HG03342 (cell line): ENCODE data around the gene VSIR.

Source experiments
- ATAC-seq: cut with Tn5 transposase; IDR thresholded peaks from one replicate; pipeline ENCODE4 v1.9.1; 2021; ENCODE audit warnings: mild to moderate bottlenecking, moderate library complexity; ENCODE audit not compliant: unreplicated experiment

VSIR gene

DNA sequence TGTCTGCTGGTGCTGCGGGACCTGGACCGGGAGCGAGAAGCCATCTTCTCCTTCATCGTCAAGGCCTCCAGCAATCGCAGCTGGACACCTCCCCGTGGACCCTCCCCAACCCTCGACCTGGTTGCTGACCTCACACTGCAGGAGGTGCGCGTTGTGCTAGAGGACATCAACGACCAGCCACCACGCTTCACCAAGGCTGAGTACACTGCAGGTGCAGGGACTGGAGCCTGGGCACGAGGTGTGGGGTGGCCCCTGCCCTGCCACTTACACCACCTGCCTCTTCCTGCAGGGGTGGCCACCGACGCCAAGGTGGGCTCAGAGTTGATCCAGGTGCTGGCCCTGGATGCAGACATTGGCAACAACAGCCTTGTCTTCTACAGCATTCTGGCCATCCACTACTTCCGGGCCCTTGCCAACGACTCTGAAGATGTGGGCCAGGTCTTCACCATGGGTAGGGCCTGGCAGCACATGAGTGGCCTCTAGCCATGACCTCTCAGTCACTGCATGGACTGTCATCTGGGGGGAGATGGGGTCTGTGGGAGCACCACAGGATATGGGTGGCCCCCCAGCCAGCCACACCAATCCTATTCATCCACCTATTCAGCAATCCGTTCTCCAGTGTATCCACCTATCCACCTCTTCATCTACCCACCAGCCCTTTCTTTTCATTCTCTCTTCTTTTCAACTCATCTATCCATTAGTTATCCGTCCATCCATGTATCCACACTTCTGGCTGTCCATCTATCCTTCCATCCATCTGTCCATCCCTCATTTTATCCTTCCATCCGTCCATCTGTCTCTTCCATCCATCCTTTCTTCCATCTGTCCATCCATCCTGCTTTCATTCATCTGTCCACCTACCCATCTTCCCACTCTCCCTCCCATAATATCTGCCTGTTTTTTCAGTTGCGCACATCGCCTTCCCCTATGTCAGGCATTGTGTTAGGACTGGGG lies 34.5 kb upstream of the VSIR start:
- ATAC-seq = no peak

DNA sequence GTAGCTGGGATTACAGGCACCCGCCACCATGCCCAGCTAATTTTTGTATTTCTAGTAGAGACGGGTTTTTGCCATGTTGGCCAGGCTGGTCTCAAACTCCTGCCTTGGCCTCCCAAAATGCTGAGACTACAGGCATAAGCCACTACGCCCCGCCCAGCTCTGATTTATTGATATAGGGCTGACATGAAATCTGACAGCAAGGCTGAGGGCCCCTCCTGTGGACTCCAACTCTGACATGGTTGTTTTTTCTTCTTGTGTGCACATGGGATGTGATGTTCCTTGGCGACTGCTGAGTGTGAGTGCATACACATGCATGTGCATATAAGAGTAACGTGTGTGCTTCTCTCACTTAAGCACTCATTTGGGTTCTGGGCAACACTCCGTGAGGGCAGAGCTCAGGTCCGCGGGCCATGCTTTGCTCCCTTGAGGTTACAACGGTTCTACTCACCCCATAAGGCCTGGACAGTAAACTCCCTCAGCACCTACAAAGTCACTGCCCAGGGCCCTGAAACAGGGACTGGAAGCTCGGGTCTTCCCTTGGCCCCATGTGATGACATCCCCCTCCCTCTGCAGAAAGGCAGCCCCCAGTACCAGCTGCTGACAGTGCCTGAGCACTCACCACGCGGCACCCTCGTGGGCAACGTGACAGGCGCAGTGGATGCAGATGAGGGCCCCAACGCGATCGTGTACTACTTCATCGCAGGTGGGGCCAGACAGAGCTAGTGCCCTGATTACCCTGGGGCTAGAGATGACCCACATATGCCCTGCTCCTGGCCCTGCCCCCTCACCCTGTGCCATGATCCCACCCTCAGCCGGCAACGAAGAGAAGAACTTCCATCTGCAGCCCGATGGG lies 33.6 kb upstream of the VSIR start:
- no peak for ATAC-seq

GRCh38 chr10:71805776-71806703 lies 32.7 kb upstream of the VSIR start:
- ATAC-seq = no peak

- no peak for ATAC-seq
Measured at GRCh38 chr10:71804077-71804476, 30.8 kb upstream of the VSIR start.

DNA sequence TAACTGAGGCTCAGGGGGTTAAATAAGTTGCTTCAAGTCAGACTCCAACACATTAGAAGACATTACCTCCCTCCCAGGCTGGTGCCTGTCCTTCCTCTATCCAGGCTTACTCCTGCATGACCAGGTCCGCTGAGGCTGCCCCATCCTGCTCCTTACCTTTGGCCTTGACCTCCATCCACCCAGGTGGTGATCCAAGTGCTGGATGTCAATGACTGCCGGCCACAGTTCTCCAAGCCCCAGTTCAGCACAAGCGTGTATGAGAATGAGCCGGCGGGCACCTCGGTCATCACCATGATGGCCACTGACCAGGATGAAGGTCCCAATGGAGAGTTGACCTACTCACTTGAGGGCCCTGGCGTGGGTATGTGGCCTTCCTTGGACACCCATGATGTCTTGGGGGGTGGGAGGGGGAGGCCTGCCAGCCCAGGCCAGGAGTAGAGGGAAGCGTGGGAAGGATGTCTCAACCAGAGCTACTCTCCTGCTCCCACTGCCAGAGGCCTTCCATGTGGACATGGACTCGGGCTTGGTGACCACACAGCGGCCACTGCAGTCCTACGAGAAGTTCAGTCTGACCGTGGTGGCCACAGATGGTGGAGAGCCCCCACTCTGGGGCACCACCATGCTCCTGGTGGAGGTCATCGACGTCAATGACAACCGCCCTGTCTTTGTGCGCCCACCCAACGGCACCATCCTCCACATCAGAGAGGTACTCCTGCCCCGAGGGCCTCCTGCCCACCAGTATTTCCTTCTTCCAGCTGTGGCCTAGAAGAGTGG lies 29.6 kb upstream of the VSIR start:
- no peak for ATAC-seq

GRCh38 chr10:71802235-71802634 lies 28.9 kb upstream of the VSIR start:
- no peak for ATAC-seq

- peak; percentile 87 for ATAC-seq
Measured at GRCh38 chr10:71801361-71801760, 28.0 kb upstream of the VSIR start.

DNA sequence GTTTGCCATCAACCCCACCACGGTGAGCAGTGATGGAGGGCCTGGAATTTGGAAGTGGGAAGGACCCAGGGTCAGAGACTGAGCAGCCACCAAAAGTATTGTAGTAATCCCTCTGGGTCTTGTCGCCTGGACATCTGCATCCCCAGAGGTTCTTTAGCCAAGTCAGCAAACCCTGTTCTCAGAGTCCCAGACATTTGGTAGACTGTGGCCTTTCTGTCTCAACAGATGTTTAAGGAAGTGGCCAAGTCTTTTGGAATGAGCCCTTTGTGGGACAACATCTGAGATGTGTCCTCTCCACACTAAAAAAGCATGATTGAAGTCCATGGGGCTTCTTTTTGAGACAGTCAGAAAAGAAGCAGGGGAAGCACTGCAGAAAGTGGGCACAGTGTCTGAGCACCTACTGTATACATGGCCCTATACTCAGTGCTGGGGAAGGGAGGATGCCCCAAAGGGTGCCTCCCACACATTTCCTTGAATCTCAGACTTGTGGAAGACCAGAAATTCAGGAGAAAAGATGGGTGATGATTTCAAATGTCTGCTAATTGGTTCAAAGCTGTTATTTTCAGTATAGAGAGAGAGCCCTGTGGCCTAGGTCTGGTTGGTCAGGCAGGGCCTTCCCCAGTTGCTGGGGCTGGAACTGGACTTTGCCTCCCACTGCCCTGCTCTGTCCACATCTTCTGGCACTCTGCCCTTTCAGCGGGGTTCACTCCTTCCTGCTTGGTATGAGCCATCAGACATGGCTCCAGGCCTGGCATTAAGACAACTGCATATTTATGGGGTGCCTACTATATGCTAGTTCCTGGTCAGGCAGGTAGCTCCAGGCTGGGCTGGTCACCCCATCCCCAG lies 26.5 kb upstream of the VSIR start:
- no peak for ATAC-seq

DNA sequence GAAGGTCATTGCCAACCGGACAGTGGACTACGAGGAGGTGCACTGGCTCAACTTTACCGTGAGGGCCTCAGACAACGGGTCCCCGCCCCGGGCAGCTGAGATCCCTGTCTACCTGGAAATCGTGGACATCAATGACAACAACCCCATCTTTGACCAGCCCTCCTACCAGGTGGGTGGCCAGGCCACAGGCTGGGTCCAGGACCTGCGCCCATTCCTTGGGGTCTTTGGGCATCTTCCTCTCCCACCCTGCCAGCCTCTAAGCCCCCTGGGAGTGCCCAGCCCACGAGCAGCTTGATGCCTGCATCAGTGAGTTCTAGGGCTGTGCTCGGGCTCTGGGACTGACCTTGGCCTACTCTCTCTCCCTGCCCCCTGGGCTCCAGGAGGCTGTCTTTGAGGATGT lies 25.8 kb upstream of the VSIR start:
- ATAC-seq = no peak

DNA sequence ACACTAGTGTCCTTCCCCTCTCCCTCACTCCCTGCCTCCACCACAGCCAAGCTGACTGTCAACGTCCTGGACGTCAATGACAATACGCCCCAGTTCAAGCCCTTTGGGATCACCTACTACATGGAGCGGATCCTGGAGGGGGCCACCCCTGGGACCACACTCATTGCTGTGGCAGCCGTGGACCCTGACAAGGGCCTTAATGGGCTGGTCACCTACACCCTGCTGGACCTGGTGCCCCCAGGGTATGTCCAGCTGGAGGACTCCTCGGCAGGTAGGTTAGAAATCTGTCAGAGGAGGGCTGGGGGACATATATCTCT lies 24.9 kb upstream of the VSIR start:
- no peak for ATAC-seq

GRCh38 chr10:71797533-71798307 lies 24.4 kb upstream of the VSIR start:
- ATAC-seq = no peak

GRCh38 chr10:71796749-71797405 lies 23.6 kb upstream of the VSIR start:
- no peak for ATAC-seq

DNA sequence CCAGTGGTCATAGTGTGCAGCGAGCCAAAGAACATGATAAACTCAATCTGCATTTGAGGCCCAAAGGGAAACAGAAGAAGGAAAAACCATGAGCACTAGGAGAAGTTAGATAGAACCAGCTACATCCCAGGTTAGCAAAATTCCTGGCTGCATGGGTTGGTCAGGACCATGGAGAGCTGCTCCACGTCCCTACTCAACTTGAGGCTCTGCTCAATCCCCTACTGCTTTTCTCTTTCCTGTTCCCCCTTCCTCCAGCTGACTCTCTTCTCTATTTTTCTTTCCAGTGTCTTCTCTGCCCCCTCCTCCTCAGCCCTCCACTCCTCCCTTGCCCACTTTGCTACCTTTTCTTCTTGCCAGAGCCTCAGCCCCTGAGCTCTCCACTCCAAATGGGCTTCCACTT lies 21.9 kb upstream of the VSIR start:
- no peak for ATAC-seq

GRCh38 chr10:71790749-71791440 lies 17.6 kb upstream of the VSIR start:
- ATAC-seq = no peak

- ATAC-seq = no peak
Measured at GRCh38 chr10:71789871-71790270, 16.6 kb upstream of the VSIR start.

GRCh38 chr10:71788954-71789353 lies 15.6 kb upstream of the VSIR start:
- ATAC-seq = no peak

- no peak for ATAC-seq
Measured at GRCh38 chr10:71784679-71785272, 11.5 kb upstream of the VSIR start.
